HG03103 (cell line): ENCODE measurements around the gene PPP1R8.
"Not testable (repeated sequence)": the region's sequence is repeated elsewhere in the genome, so short reads cannot be mapped to it uniquely, and the experiment has no call there.

Source experiments
- ATAC-seq: cut with Tn5 transposase; IDR thresholded peaks from one replicate; pipeline ENCODE4 v1.9.1; 2021; ENCODE audit warnings: low read depth; ENCODE audit not compliant: unreplicated experiment

Gene PPP1R8

GRCh38 chr1:27831568-27832410 is 1.2 kb downstream of the PPP1R8 start:
- ATAC-seq: no peak

- no peak for ATAC-seq
Measured at GRCh38 chr1:27832762-27833161, 2.2 kb downstream of the PPP1R8 start.

DNA sequence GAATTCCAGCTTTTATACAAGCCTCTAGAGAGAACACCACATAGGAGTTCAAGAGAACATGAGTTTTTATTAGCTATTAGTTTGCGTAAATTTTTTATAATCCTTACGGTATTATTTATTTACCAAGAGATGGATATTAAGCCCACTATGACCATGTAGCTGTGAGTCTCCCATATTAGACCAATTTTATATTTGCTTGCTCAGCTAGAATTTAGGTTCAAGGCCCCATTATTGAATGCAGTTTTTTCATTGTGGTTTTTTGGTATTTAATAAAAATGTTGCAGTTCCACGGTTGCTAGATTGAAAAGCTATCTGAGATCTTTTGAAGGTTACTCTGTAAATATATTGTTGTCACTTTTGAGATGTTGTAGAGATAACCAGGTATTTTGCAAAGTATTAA is 2.9 kb downstream of the PPP1R8 start:
- no peak for ATAC-seq

DNA sequence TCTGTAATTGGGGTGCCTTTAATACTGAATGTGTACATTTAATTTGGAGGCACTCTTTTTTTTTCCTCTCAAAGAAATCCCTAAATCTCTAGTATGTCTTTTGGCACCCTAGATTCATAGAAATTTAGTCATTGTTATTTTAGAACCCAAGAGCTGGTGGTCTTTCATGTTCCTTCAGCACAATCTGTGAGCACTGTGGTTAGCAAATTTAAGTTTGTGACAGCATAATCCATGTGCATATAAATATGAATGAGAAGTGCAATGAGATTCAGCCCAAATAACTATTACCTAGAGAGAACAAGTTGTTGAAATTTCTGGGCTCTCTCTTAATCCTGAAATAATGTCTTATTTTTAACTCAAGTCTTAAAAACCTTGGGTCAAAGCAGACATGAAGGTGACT is 4.5 kb downstream of the PPP1R8 start:
- ATAC-seq: no peak

GRCh38 chr1:27835501-27835900 is 4.9 kb downstream of the PPP1R8 start:
- no peak for ATAC-seq

DNA sequence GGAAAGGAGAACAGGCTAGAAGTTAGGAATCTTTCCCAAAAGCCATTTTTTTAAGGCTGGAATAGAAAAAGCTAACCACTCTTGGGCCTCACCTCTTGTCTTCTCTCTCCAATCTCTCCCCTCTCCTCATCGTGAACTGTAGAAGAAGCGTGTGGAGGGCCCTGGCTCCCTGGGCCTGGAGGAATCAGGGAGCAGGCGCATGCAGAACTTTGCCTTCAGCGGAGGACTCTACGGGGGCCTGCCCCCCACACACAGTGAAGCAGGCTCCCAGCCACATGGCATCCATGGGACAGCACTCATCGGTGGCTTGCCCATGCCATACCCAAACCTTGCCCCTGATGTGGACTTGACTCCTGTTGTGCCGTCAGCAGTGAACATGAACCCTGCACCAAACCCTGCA is 19.4 kb downstream of the PPP1R8 start:
- no peak for ATAC-seq

DNA sequence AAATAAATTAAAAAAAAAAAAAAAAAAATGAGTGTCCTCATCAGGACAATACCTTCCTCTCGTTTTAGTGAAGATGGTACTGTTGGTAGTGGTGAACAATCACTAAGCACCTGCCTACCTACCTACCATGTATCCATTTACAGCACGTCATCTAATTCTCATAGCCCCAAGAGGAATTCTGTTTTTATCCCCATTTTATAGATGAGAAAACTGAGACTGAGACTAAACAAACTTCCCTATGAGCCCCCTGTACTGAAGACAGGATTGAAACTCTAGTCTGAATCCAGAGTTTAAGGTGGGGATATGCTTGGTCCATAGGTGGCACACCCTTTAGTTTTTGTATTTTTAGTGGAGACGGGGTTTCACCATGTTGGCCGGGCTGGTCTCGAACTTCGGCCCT is 24.5 kb downstream of the PPP1R8 start:
- ATAC-seq: no peak

- no peak for ATAC-seq
Measured at GRCh38 chr1:27856561-27857343, 26.2 kb downstream of the PPP1R8 start.

- ATAC-seq: not testable (repeated sequence)
Measured at GRCh38 chr1:27857552-27857951, 27.0 kb downstream of the PPP1R8 start.

DNA sequence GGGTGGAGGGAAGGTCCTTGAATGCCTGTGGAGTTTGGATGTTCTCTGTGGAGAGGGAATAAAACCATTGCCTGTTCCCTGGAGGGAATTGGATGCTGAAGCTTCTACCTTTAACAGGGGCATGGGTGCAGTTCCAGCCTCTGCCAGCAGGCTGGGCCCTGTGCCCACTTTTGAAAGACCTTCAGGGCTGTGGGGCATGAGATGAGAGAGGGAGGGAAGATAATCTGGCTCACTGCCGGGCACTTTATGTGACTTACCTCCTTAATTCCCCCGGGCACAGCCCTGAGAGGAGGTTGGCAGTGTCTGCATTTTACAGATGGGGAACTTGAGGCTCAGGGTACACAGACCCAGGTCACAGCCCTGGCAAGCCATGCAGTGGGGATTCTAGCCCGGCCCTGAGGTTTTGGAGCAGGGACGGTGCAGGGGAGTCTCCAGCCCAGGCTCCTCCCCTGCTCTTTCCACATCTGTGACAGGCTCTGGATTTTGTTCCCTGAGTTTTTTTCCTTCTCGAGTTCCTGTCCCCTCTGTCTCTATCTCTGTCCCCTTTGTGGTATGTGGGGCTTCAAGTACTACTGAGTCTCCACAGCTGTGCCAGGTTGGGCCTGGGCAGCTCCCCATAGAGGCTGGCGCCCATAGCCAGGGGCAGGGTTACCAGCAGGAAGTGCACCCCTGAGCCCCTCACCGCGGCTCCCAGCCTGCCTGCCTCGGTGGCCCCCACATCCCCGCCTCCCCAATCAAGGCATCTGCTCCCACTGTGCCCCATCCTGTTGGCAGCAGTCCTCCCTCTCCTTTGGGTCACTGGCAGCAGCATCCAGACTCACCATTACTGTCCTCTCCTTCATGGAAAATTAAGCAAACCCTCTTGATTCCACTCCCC is 27.7 kb downstream of the PPP1R8 start:
- no peak for ATAC-seq

DNA sequence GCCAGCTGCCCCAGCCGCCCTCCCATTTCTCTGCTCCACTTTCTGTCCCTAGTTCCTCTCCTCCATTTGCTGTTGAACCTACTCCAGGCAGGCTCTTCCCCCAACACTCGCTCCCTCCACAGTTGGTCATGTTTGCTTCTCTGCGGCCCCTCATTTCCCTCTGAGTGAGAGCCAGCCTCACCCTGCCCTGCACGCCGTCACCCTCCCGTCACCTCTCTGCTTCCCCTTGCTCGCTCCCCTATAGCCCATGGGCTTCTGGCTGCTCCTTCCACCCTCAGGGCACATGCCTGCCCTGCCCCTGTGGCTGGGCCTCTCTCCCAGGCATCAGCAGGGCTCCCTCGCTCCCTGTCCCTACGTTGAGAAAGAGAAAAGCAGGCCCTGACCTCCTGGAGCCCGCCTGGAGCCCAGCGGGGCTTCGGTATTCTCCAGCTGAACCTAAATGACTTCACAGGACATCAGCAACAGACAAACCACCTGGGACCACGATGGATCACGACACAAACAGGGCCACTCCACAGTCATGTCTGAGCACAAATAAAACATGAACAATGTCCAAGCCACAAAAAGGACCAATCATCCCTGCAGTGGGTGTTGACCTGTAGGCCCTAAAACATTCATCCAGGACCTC is 28.5 kb downstream of the PPP1R8 start:
- ATAC-seq: no peak

- no peak for ATAC-seq
Measured at GRCh38 chr1:27861436-27861835, 30.9 kb downstream of the PPP1R8 start.

GRCh38 chr1:27862004-27862403 is 31.4 kb downstream of the PPP1R8 start:
- ATAC-seq: no peak

DNA sequence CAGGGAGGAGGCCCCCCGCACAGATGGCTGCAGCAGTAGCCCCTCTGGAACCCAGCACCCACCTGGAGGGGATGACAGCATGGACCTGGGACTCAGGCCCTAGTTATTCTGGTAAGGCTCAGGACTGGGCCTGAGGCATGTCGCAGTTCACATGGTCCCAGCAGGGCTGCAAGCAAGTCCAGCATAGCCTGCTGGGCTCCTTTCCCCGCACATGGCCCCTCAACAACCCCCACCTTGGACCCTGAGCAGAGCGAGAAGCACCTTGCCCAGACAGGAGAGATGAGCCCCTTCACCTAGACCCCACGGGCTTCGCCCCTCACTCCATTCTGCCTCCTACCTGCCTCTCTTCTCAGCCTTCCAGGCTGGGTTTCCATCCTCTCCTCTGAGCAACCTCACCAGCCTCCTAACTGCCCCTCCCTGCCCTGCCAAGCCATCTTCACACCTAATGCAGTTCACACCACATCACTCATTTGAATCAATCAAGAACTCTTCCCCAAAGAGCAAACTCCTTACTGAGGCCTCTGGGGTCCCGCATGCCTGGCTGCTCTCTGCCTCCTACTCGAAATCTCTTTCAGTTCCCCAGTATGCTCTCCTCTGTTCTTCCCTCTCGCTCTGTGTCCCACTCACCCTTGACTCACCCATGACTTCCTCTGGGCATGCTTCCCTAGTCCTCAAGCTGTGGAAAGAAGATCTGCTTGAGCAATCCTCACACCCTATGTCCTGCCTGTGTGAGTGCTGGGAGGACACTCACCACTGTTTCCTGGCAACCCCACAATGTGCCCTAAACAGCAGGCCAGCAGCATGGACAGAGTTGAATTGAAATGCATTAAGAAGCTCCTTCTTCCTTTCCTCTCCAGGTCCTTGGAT is 32.3 kb downstream of the PPP1R8 start:
- no peak for ATAC-seq

DNA sequence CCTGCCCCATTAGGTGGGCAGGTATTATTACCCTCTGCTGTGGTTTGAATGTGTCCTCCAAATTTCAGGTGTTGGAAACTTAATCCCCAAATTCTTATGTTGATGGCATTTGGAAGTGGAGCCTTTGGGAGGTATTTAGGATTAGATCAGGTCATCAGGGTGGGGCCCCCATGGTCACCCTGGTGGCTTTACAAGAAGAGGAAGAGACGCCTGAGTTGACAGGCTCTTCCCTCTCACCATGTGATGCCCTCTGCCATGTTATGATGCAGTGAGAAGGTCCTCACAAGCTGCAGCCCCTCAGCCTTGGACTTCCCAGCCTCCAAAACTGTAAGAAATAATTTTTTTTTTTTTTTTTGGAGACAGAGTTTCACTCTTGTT is 32.9 kb downstream of the PPP1R8 start:
- no peak for ATAC-seq

- ATAC-seq: no peak
Measured at GRCh38 chr1:27864264-27864895, 33.8 kb downstream of the PPP1R8 start.

DNA sequence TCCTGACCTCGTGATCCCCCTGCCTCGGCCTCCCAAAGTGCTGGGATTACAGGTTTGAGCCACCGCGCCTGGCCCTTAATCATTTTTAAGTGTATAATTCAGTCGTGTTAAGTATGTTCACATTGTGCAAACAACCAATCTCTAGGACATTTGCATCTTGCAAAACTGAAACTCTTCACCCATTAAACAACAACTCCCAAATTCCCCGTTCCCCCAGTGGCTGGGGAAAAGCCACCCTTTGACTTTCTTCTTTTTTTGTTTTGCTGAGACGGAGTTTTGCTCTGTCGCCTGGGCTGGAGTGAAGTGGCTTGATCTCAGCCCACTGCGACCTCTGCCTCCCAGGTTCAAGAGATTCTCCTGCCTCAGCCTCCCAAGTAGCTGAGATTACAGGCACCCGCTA is 35.2 kb downstream of the PPP1R8 start:
- ATAC-seq: no peak

- ATAC-seq: no peak
Measured at GRCh38 chr1:27868556-27868931, 38.0 kb downstream of the PPP1R8 start.
